DND-41 (cell line): Measurements from ENCODE around the gene SNX25.

Source experiments
- CTCF ChIP-seq: IDR thresholded peaks from 2 replicates; pipeline ENCODE4 v1.5.1; 2012; ENCODE audit warnings: borderline replicate concordance, low read length, moderate library complexity, mild to moderate bottlenecking; ENCODE audit not compliant: poor library complexity, severe bottlenecking; ENCODE audit errors: extremely low read depth
- EZH2 ChIP-seq: IDR thresholded peaks from 3 replicates; pipeline ENCODE4 v1.6.1; 2012; ENCODE audit warnings: borderline replicate concordance, low read depth, mild to moderate bottlenecking, moderate library complexity, low read length, inconsistent platforms; ENCODE audit not compliant: severe bottlenecking

GRCh38 chr4:185358514-185358913 lies 149.1 kb downstream of the SNX25 start:
- TF ChIP-seq CTCF (no peak), EZH2 (no peak)
